ENCODE results near the gene HPSE2. TPM values are rescaled to one million over a fixed set of nuclear protein-coding genes. Genes with fewer than 3 reads are reported as not detected.

HPSE2 gene
- total and polyA plus RNA-seq, 7 donors, result under 0.01 to 11.8 (median 4.8) TPM

- Histone ChIP-seq H3K4me1 (no peaks in the 10 kb centered on the region), H3K27me3 (no peaks in the 10 kb centered on the region)
Observed at GRCh38 chr10:98949306-98949705, 286.3 kb downstream of the HPSE2 start.

GRCh38 chr10:98943681-98944080 is 292.0 kb downstream of the HPSE2 start:
- Histone ChIP-seq H3K36me3 (no peaks in the 10 kb centered on the region), H3K27ac (no peak overlapping the region), H3K4me1 (no peaks in the 10 kb centered on the region), H3K27me3 (no peaks in the 10 kb centered on the region), H3K9me3 (no peaks in the 10 kb centered on the region), H3K4me3 (no peak overlapping the region)
- 82 to 87% methylated on average over 1 of the region's 1 CpG for WGBS, 2 donors
- TF ChIP-seq POLR2A (IDR thresholded peaks at IDR 0.05) (no peak), POLR2AphosphoS5 (IDR thresholded peaks at IDR 0.05) (no peak), CTCF (IDR thresholded peaks at IDR 0.05) (no peak), EP300 (IDR thresholded peaks at IDR 0.05) (no peak)
- intact Hi-C loops (cut with DNase I), result no loop called here
- DNase-seq, result no peak

More at GRCh38 chr10:98949306-98949705, 286.3 kb downstream of the HPSE2 start:
- intact Hi-C loops (cut with DNase I), result no loop called here
- H3K27ac ChIP-seq, result no peak overlapping the region
- no peaks in the 10 kb centered on the region for H3K36me3 ChIP-seq
- H3K4me3 ChIP-seq, result no peak overlapping the region
- no peak for TF ChIP-seq CTCF (IDR thresholded peaks at IDR 0.05)
- no peak for TF ChIP-seq POLR2AphosphoS5 (IDR thresholded peaks at IDR 0.05)
- TF ChIP-seq POLR2A (IDR thresholded peaks at IDR 0.05), result no peak
- no peak for TF ChIP-seq EP300 (IDR thresholded peaks at IDR 0.05)
- no peaks in the 10 kb centered on the region for H3K9me3 ChIP-seq
- no peak for DNase-seq

- Histone ChIP-seq H3K4me3 (no peak overlapping the region), H3K36me3 (no peaks in the 10 kb centered on the region), H3K27me3 (no peaks in the 10 kb centered on the region), H3K27ac (no peak overlapping the region), H3K9me3 (no peaks in the 10 kb centered on the region), H3K4me1 (peaks cover 0 to under 1% (median 0%) of the 10 kb centered on the region in 4 donors)
- intact Hi-C loops (cut with DNase I), result no loop called here
- WGBS, 2 donors, result 75 to 95% methylated on average over 2 of the region's 2 CpGs
- TF ChIP-seq CTCF (IDR thresholded peaks at IDR 0.05) (no peak), POLR2A (IDR thresholded peaks at IDR 0.05) (no peak), POLR2AphosphoS5 (IDR thresholded peaks at IDR 0.05) (no peak), EP300 (IDR thresholded peaks at IDR 0.05) (no peak)
- no peak for DNase-seq
Observed at GRCh38 chr10:98929709-98930108, 305.9 kb downstream of the HPSE2 start.

GRCh38 chr10:98925651-98926050 is 310.0 kb downstream of the HPSE2 start:
- intact Hi-C loops (cut with DNase I), result no loop called here
- TF ChIP-seq POLR2A (IDR thresholded peaks at IDR 0.05) (no peak), CTCF (IDR thresholded peaks at IDR 0.05) (no peak), POLR2AphosphoS5 (IDR thresholded peaks at IDR 0.05) (no peak), EP300 (IDR thresholded peaks at IDR 0.05) (no peak)
- 88 to 90% methylated on average over 1 of the region's 1 CpG for WGBS, 2 donors
- Histone ChIP-seq H3K9me3 (no peaks in the 10 kb centered on the region), H3K27me3 (no peaks in the 10 kb centered on the region), H3K27ac (no peak overlapping the region), H3K4me1 (peaks cover 0 to 12% (median 5%) of the 10 kb centered on the region in 4 donors), H3K4me3 (no peak overlapping the region), H3K36me3 (no peaks in the 10 kb centered on the region)
- DNase-seq, result no peak

GRCh38 chr10:98924526-98924925 is 311.1 kb downstream of the HPSE2 start:
- Histone ChIP-seq H3K27me3 (no peaks in the 10 kb centered on the region), H3K4me3 (no peak overlapping the region), H3K9me3 (no peaks in the 10 kb centered on the region), H3K27ac (no peak overlapping the region), H3K36me3 (no peaks in the 10 kb centered on the region), H3K4me1 (peaks cover 0 to 18% (median 8%) of the 10 kb centered on the region in 4 donors)
- intact Hi-C loops (cut with DNase I), result no loop called here
- no peak for TF ChIP-seq POLR2AphosphoS5 (IDR thresholded peaks at IDR 0.05)
- no peak for TF ChIP-seq CTCF (IDR thresholded peaks at IDR 0.05)
- TF ChIP-seq EP300 (IDR thresholded peaks at IDR 0.05), result no peak
- no peak for TF ChIP-seq POLR2A (IDR thresholded peaks at IDR 0.05)
- no peak for DNase-seq
- WGBS, 2 donors, result 39 to 71% methylated on average over 1 of the region's 1 CpG

All from sigmoid colon (tissue), 7 donors.